Renal pelvis (tissue), 12 donors: ENCODE results near the gene PINK1. TPM values are rescaled to one million over a fixed set of nuclear protein-coding genes. Genes with fewer than 3 reads are reported as not detected.

Experiments used
- DNase-seq: peaks from one replicate; pipeline ENCODE4 v3.0.0-alpha.2; 2013
- long read RNA-seq, 16 experiments: transcript quantifications; one replicate each; lab custom pipeline, GENCODE V29; 2026
- polyA plus RNA-seq, 3 donors: library from polyadenylated mRNA; unstranded; fragments of 120-200 nt; gene quantifications; one replicate each; pipeline ENCODE4 v1.2.1, GENCODE V29; 2013; ENCODE audit not compliant: insufficient read length in 3 of 3

Gene PINK1
- 10 to 100 TPM; 64.1 to 82.8 (median 74.6) TPM for polyA plus RNA-seq
- long read RNA-seq, donor 1, transcript PINK1-201 (8 exons, 2,660 nt): major isoform, 16 of 288 reads
- long read RNA-seq, donor 1, partial matches to known transcripts: 122 of 288 reads
- long read RNA-seq, donor 1, other reads (novel, unspliced or antisense): 150 of 288 reads
- long read RNA-seq, donor 2, transcript PINK1-201 (8 exons, 2,660 nt): major isoform, 36 of 361 reads
- long read RNA-seq, donor 2, partial matches to known transcripts: 145 of 361 reads
- long read RNA-seq, donor 2, other reads (novel, unspliced or antisense): 179 of 361 reads
- long read RNA-seq, donor 3, transcript PINK1-201 (8 exons, 2,660 nt): major isoform, 31 of 281 reads
- long read RNA-seq, donor 3, partial matches to known transcripts: 248 of 281 reads
- long read RNA-seq, donor 3, other reads (novel, unspliced or antisense): 0 of 281 reads
- long read RNA-seq, donor 4, transcript PINK1-201 (8 exons, 2,660 nt): major isoform, 8 of 22 reads
- long read RNA-seq, donor 4, partial matches to known transcripts: 5 of 22 reads
- long read RNA-seq, donor 4, other reads (novel, unspliced or antisense): 9 of 22 reads
- long read RNA-seq, donor 5, transcript PINK1-201 (8 exons, 2,660 nt): major isoform, 11 of 11 reads
- long read RNA-seq, donor 5, partial matches to known transcripts: 0 of 11 reads
- long read RNA-seq, donor 5, other reads (novel, unspliced or antisense): 0 of 11 reads
- long read RNA-seq, donor 6, transcript PINK1-201 (8 exons, 2,660 nt): major isoform, 20 of 26 reads
- long read RNA-seq, donor 6, partial matches to known transcripts: 5 of 26 reads
- long read RNA-seq, donor 6, other reads (novel, unspliced or antisense): 0 of 26 reads
- long read RNA-seq, donor 7, transcript PINK1-201 (8 exons, 2,660 nt): major isoform, 35 of 264 reads
- long read RNA-seq, donor 7, partial matches to known transcripts: 228 of 264 reads
- long read RNA-seq, donor 7, other reads (novel, unspliced or antisense): 0 of 264 reads
- long read RNA-seq, donor 8, transcript PINK1-201 (8 exons, 2,660 nt): major isoform, 12 of 123 reads
- long read RNA-seq, donor 8, partial matches to known transcripts: 55 of 123 reads
- long read RNA-seq, donor 8, other reads (novel, unspliced or antisense): 56 of 123 reads
- long read RNA-seq, donor 9, transcript PINK1-201 (8 exons, 2,660 nt): major isoform, 35 of 414 reads
- long read RNA-seq, donor 9, partial matches to known transcripts: 376 of 414 reads
- long read RNA-seq, donor 9, other reads (novel, unspliced or antisense): 0 of 414 reads
- long read RNA-seq, donor 10, transcript PINK1-201 (8 exons, 2,660 nt): major isoform, 11 of 21 reads
- long read RNA-seq, donor 10, partial matches to known transcripts: 10 of 21 reads
- long read RNA-seq, donor 10, other reads (novel, unspliced or antisense): 0 of 21 reads
- long read RNA-seq, donor 11, transcript PINK1-201 (8 exons, 2,660 nt): major isoform, 12 of 154 reads
- long read RNA-seq, donor 11, partial matches to known transcripts: 142 of 154 reads
- long read RNA-seq, donor 11, other reads (novel, unspliced or antisense): 0 of 154 reads
- long read RNA-seq, donor 12, transcript PINK1-201 (8 exons, 2,660 nt): major isoform, 38 of 415 reads
- long read RNA-seq, donor 12, partial matches to known transcripts: 161 of 415 reads
- long read RNA-seq, donor 12, other reads (novel, unspliced or antisense): 213 of 415 reads
- long read RNA-seq, donor 13, transcript PINK1-201 (8 exons, 2,660 nt): major isoform, 14 of 165 reads
- long read RNA-seq, donor 13, partial matches to known transcripts: 74 of 165 reads
- long read RNA-seq, donor 13, other reads (novel, unspliced or antisense): 76 of 165 reads
- long read RNA-seq, donor 14: 0 reads
- long read RNA-seq, donor 15, transcript PINK1-201 (8 exons, 2,660 nt): major isoform, 39 of 40 reads
- long read RNA-seq, donor 15, partial matches to known transcripts: 0 of 40 reads
- long read RNA-seq, donor 15, other reads (novel, unspliced or antisense): 0 of 40 reads
- long read RNA-seq, donor 16, transcript PINK1-201 (8 exons, 2,660 nt): major isoform, 28 of 359 reads
- long read RNA-seq, donor 16, partial matches to known transcripts: 174 of 359 reads
- long read RNA-seq, donor 16, other reads (novel, unspliced or antisense): 157 of 359 reads

GRCh38 chr1:20633190-20634064 is at the start of gene PINK1:
Gene PINK1 (plus strand): TSS chr1:20633458. CDS start chr1:20633549, 91 bp downstream.
- DNase-seq: peak; percentile 74

GRCh38 chr1:20584890-20585289 is 48.4 kb upstream of the PINK1 start:
- no peak for DNase-seq

- no peak for DNase-seq
Observed at GRCh38 chr1:20586953-20587660, 46.2 kb upstream of the PINK1 start.

- no peak for DNase-seq
Observed at GRCh38 chr1:20587661-20588053, 45.6 kb upstream of the PINK1 start.

- DNase-seq: no peak
Observed at GRCh38 chr1:20588634-20589225, 44.5 kb upstream of the PINK1 start, which contains the start of gene CDA. Gene CDA (plus strand): TSS chr1:20589097. CDS start chr1:20589130, 33 bp downstream.

- DNase-seq: peak; percentile 89
Observed at GRCh38 chr1:20589331-20590278, 43.7 kb upstream of the PINK1 start.

- no peak for DNase-seq
Observed at GRCh38 chr1:20590306-20590777, 42.9 kb upstream of the PINK1 start.

GRCh38 chr1:20593756-20594155 is 39.5 kb upstream of the PINK1 start:
- DNase-seq: no peak

- DNase-seq: no peak
Observed at GRCh38 chr1:20594746-20595145, 38.5 kb upstream of the PINK1 start.

- no peak for DNase-seq
Observed at GRCh38 chr1:20596106-20596505, 37.2 kb upstream of the PINK1 start.

GRCh38 chr1:20597650-20598049 is 35.6 kb upstream of the PINK1 start:
- DNase-seq: no peak

GRCh38 chr1:20600156-20600555 is 33.1 kb upstream of the PINK1 start:
- DNase-seq: no peak

- DNase-seq: no peak
Observed at GRCh38 chr1:20601129-20601825, 32.0 kb upstream of the PINK1 start.

- no peak for DNase-seq
Observed at GRCh38 chr1:20602851-20603450, 30.3 kb upstream of the PINK1 start.
